Stimulated activated effector memory CD8-positive, alpha-beta T cell treated with anti-CD3 and anti-CD28 coated beads, Interleukin-12 subunit alpha, Interleukin-12 subunit beta, amount 100 ng/mL, for 72 hours (primary cell): ENCODE data around the gene BLID.

Experiments used
- ATAC-seq: fragments of 150-1000 bp; cut with Tn5 transposase; 2 replicates; pipeline ENCODE4 v1.10.0; 2021
- DNase-seq, 2 donors: peaks; one replicate each; pipeline ENCODE4 v3.0.0; 2021 to 2022; ENCODE audit warnings: low spot score in 2 of 2
- H3K27ac Mint-ChIP-seq: one replicate; pipeline ENCODE4 v1.8.0; 2022; ENCODE audit warnings: mild to moderate bottlenecking, mixed read lengths
- H3K36me3 Mint-ChIP-seq: one replicate; pipeline ENCODE4 v1.8.0; 2022; ENCODE audit warnings: mild to moderate bottlenecking, mixed read lengths
- H3K4me1 Mint-ChIP-seq: one replicate; pipeline ENCODE4 v1.8.0; 2022; ENCODE audit warnings: mixed read lengths
- H3K4me3 Mint-ChIP-seq: one replicate; pipeline ENCODE4 v1.8.0; 2022; ENCODE audit warnings: mild to moderate bottlenecking, mixed read lengths
- H3K9me3 Mint-ChIP-seq: one replicate; pipeline ENCODE4 v1.8.0; 2022; ENCODE audit warnings: mixed read lengths

Gene BLID

DNA sequence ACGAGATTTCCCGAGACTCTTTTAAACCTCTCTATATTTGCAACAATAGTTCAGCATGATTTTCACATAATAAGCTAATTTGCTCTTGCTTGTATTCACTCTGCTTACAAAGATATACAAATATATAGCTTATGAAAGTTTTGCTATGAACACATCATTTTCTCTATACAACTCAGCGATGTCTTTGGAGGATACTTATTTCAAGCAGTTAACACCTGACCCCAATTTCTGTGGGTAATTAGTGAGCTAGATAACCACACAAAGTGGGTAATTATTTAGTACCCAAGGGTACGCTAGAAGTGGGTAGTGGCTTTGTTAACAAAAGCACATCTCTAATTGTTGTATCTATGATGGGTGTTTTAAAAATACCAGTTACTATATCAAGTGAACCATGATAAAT, 12.3 kb downstream of the BLID start:
- Mint-ChIP-seq H3K9me3 (no peaks in the 10 kb centered on the region), H3K4me3 (no peak overlapping the region), H3K27ac (no peak overlapping the region), H3K4me1 (peaks cover 5% of the 10 kb centered on the region), H3K36me3 (no peaks in the 10 kb centered on the region)
- DNase-seq (no peak), ATAC-seq (no peak)

DNA sequence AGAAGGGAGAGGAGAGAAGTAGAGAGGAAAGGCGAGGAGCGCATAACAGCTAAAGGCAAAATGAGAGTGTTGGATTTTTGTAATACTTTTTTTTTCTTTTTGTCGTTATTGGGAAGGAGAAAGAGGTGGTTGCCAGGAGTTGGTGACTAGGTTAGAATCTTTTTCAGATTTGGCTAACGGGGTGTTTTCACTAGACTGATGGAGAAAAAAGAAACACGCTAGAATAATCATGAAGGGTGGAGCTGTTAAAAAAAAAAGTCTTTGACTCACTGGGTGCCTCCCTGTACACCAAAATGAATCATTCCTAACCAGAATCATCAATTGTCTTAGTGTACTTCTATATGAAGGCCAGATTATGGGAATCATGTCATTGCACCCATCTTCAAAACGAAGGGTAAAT, 12.7 kb downstream of the BLID start:
- ATAC-seq (no peak), DNase-seq (no peak)
- H3K36me3 Mint-ChIP-seq = no peaks in the 10 kb centered on the region
- no peaks in the 10 kb centered on the region for H3K9me3 Mint-ChIP-seq
- H3K4me3 Mint-ChIP-seq = no peak overlapping the region
- H3K27ac Mint-ChIP-seq = no peak overlapping the region
- peaks cover 5% of the 10 kb centered on the region for H3K4me1 Mint-ChIP-seq

DNA sequence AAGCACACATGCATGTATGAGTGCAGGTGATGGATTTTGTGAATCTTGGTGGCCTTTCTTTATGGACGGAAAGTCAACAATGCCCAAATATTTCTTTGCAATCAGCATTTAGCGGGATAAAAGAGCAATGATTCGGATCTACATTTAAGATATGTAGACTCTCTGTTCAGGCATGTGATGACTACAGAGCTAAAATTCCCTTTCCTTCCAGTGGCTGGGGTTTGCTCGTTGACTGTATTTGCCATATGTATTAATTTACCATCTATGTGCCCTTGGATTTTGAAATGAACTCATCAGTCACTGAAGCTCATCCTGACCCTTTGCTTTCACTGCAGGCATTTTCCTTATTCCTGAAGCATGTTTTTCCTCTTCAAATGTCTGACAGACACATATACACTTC, 13.6 kb downstream of the BLID start:
- peaks cover 5% of the 10 kb centered on the region for H3K4me1 Mint-ChIP-seq
- H3K27ac Mint-ChIP-seq = no peak overlapping the region
- DNase-seq (no peak), ATAC-seq (no peak)
- H3K4me3 Mint-ChIP-seq = no peak overlapping the region
- no peaks in the 10 kb centered on the region for H3K9me3 Mint-ChIP-seq
- no peaks in the 10 kb centered on the region for H3K36me3 Mint-ChIP-seq

DNA sequence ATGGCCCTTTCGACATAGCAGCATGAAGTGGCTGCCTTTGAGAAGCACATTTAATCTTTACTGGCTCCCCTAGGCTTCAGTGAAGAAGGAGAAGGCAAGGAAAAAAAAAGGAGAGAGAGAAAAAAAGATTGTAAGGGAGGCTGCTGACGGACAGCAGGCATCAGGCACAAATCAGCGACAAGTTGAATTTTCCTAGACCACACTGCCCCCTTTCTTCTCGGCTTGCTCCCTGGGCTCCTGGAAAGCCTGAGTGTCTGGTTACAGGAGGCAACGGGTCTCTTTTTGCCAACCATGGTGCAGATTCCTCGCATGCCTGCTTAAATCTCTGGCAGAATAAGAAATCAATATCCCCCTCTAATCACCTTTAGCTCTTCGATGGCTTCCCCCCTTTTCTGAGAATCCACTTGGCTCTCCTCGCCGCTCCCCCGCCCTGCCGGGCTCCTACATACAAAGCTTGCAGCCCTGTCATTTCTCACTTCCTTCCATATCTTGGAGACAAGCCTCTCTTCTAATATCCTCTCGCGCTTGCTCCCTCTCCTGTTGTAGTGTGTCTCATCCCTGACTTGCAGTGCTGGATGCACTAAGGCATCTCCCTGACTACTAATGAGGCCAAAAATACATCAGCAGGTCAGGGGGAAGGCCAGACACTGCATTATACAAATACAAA, 14.3 kb downstream of the BLID start:
- H3K36me3 Mint-ChIP-seq = no peaks in the 10 kb centered on the region
- no peak overlapping the region for H3K27ac Mint-ChIP-seq
- no peak overlapping the region for H3K4me3 Mint-ChIP-seq
- no peak for ATAC-seq
- no peak for DNase-seq
- peaks cover 5% of the 10 kb centered on the region for H3K4me1 Mint-ChIP-seq
- no peaks in the 10 kb centered on the region for H3K9me3 Mint-ChIP-seq

DNA sequence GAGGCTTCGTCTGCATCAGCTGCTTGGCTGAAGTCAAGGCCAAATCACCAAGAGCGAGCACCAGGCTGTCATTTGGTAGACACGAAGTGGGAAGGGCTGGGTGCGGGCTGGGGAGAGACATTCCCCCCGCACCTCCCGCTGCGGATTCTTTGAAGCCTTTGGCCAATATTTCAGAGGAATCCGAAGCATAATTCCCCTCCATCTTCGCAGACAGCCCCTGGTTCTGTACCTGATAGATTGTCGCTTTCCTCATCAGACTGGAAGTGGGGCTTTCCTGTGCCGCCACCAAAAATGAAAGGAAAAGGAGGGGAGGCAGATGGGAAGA, 15.3 kb downstream of the BLID start:
- ATAC-seq (no peak), DNase-seq (no peak)
- H3K27ac Mint-ChIP-seq = no peak overlapping the region
- H3K9me3 Mint-ChIP-seq = no peaks in the 10 kb centered on the region
- H3K4me3 Mint-ChIP-seq = no peak overlapping the region
- no peaks in the 10 kb centered on the region for H3K36me3 Mint-ChIP-seq
- H3K4me1 Mint-ChIP-seq = peaks cover 5% of the 10 kb centered on the region

DNA sequence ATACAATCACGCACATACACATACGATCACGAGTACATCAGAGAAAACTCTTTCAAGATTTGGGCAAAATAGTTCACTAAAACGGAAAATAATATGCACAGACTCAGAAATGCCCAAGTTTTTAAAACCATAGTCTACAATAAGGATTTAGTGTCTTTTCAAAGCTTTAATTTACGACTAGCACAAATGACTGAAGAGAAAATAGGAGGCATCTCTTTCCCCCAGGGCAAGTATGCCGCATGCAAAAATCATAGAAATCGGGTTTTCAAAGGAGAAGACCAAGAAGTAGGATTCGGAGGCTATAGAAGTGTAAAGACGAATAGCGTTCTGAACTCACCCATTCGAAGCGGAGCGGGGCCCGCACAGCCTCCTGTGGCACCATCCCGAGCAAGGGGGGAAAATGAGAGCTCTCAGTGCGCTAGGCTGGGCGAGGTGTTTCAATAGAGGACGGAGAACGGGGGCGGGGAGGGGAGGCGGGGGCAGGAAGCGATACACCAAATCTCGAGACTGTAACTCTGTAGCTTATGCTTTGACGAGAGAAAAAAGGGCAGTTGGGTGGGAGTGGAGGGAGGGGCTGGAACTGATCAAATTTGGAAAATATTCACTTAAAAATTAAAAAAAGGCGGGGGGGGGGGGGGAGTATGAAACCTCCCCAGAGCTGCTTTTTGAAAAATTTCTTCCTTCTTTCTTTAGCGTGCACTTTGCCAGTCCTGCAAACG, 15.8 kb downstream of the BLID start:
- Mint-ChIP-seq H3K27ac (no peak overlapping the region), H3K9me3 (no peaks in the 10 kb centered on the region), H3K4me1 (peaks cover 5% of the 10 kb centered on the region), H3K36me3 (no peaks in the 10 kb centered on the region), H3K4me3 (no peak overlapping the region)
- DNase-seq (no peak), ATAC-seq (no peak)

DNA sequence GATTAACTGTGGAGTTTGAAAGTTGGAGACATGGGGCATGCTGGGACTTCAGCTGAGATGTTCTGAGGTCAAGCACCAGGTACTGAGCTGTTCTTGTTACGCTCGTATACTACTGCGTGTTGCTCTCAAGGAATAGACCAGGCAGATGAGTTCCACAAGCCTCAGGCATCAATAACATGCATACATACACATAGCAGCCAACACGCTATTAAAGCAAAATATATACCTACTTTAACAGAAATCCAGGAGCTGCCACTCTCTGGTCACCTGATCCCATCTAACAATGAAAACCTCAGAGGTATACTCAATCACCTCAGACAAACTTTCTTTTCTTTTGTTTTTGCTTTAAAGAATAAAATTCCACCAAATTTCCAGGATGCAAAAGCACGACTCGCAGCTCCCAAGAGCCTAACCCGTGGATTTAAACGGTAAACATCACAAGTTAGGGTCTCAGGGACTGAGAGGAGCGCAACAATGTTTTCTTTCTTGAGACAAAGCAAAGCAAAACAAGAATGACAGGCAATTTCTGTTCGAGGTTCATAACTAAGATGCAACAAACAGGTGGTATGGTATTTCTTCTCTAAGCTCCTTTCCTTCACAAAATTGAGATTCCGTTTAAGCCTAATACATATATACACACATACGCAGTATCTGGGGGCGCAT, 16.5 kb downstream of the BLID start:
- H3K4me1 Mint-ChIP-seq = peaks cover 5% of the 10 kb centered on the region
- no peak overlapping the region for H3K4me3 Mint-ChIP-seq
- no peaks in the 10 kb centered on the region for H3K9me3 Mint-ChIP-seq
- H3K36me3 Mint-ChIP-seq = no peaks in the 10 kb centered on the region
- H3K27ac Mint-ChIP-seq = no peak overlapping the region
- DNase-seq (no peak), ATAC-seq (no peak)

DNA sequence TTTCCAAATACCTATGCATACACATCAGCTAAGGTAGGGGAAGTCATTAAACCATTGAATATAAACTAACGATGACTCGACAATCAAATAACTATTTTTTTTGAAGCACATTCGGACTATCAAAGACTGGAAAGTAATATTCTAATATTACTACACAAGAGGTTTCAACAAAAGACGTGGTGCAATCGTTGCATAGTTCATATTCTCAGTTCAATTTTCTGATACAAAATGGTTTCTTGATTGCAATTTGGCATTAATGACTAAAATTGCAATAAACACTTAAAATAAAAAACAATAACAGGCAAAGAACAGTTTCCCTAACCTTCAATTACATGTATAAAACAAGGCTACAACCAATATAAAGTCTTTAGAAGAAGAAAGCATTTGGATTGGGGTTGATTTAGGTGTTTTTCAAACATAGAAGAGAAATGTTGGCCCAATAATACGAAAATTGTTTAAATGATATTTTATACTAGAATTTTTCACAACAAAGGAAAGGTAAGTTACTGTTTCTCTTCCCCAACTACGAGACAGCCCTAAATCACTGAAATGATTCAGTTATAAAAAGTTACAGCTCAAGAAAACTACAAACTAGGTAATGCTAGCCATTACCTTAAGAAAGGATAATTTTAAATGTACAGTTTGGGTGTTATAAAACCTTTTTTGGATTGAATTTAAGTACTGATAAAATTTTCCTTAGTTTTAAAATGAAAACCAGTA, 17.6 kb downstream of the BLID start:
- Mint-ChIP-seq H3K27ac (no peak overlapping the region), H3K9me3 (no peaks in the 10 kb centered on the region), H3K4me1 (peaks cover 5% of the 10 kb centered on the region), H3K4me3 (no peak overlapping the region), H3K36me3 (no peaks in the 10 kb centered on the region)
- ATAC-seq (no peak), DNase-seq (no peak)

DNA sequence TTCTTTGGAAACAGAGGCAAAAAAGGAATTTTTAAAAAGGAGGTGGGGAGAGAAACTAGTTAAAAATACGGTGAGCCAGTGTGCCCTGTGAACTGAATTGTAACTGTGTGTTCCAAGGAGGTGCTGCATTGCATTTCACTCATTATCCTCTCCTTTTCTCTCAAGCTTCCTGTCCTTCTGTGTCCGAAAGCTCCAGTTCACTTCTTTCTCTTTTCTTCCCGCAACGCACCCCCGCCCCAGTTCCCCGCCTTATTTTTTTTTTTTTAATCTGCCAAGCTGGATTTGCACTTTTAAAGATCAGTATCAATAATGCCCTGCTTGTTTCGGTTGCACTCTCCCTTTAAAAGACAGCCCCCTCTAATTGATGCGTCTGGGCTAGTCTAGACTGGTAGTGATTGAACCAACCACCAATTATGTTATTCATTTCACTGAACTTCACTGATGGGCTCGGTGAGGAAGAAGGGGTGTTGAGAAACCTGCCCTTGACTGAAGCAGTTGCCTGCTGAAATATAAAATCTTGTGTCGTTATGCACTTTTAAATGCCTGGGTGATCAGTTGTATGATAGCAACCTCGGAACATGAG, 18.5 kb downstream of the BLID start:
- Mint-ChIP-seq H3K9me3 (no peaks in the 10 kb centered on the region), H3K4me3 (no peak overlapping the region), H3K36me3 (no peaks in the 10 kb centered on the region), H3K4me1 (peaks cover 5% of the 10 kb centered on the region), H3K27ac (no peak overlapping the region)
- ATAC-seq (no peak), DNase-seq (no peak)

DNA sequence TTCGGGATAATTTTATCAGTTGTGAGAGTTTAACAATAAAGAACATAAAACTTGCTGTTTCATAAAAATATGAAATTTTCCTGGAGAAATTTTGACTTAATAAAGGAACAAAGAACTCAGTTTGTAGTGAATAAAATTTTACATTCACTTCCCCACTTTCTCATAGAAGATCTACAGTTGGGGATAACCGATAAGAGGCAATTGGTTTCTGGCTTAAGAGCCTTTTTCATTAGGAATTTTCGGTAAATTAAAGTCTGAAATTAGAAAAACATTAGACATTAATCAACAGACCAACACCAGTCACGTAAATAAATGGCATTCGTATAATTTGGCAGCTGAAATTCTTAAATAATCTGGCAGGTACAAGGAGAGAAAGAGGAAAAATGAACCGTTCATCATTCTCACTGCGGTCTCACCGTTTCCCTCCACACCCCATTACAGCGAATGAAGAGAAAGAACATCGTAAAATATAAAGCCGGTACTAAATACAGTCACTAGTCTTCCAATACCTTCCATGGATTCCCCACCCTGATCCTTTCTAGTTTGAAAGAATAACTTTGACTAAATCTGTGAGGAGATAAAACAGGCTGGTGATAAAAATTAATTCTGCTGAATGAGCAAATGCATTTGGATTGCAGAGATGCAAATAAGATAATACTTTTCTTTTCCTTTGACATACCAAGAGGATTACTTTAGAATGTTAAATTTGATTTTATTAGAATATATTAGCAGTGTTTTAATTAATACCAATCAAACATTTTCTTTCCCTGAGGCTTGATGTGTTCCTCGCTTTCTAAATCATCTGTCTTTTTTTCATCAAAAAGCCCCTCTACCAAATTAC, 19.5 kb downstream of the BLID start:
- H3K9me3 Mint-ChIP-seq = peaks cover 3% of the 10 kb centered on the region
- no peak overlapping the region for H3K4me3 Mint-ChIP-seq
- no peaks in the 10 kb centered on the region for H3K36me3 Mint-ChIP-seq
- ATAC-seq (no peak), DNase-seq (no peak)
- H3K4me1 Mint-ChIP-seq = peaks cover 5% of the 10 kb centered on the region
- no peak overlapping the region for H3K27ac Mint-ChIP-seq

DNA sequence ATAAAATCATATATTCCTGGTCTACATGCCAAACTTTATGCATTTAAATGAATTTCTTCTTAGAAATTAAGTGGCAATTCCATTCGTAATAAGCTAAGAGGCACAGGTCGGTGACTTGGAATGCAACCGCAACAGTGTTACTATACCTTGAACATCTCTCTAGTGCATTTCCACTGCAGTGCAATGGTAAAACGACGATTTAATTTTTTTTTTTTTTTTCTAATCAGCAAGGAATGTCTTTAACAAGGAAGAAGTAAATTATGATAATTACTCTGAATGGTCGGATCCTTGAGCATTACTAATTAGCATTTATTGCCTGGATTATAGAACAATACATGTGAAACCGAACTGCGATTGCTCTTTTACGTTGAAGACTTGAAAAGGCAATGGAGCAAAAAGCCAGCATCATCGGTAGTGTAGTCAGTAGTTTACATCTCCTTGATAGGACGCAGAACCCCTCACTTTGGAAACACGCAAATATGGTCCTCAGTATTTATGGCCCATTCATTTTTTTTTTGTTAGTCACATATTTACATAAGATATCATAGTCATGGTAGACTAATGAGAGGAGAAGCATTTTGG, 20.2 kb downstream of the BLID start:
- ATAC-seq (no peak), DNase-seq (no peak)
- Mint-ChIP-seq H3K4me1 (peaks cover under 1% of the 10 kb centered on the region), H3K4me3 (no peak overlapping the region), H3K27ac (no peak overlapping the region), H3K9me3 (peaks cover 3% of the 10 kb centered on the region), H3K36me3 (no peaks in the 10 kb centered on the region)

DNA sequence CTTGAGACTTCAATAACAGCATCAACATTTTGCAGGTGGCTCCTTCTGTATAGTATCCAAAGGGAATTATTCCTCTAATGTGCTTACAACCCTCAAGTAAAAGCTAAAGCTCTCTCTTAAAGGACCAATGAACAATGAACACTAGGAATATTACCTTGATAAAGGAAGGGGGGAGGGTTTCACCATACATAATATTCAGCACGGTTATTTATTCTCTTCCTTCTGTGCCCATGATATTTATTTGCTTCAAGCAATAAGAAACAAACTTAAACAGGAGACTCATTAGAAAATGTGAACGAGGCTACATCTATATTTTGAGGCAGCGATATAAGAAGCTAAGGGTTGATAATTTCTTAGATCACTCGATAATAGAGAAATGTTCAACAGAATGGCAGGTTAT, 21.2 kb downstream of the BLID start:
- ATAC-seq (no peak), DNase-seq (no peak)
- Mint-ChIP-seq H3K9me3 (peaks cover 3% of the 10 kb centered on the region), H3K4me3 (no peak overlapping the region), H3K4me1 (no peaks in the 10 kb centered on the region), H3K27ac (no peak overlapping the region), H3K36me3 (no peaks in the 10 kb centered on the region)

DNA sequence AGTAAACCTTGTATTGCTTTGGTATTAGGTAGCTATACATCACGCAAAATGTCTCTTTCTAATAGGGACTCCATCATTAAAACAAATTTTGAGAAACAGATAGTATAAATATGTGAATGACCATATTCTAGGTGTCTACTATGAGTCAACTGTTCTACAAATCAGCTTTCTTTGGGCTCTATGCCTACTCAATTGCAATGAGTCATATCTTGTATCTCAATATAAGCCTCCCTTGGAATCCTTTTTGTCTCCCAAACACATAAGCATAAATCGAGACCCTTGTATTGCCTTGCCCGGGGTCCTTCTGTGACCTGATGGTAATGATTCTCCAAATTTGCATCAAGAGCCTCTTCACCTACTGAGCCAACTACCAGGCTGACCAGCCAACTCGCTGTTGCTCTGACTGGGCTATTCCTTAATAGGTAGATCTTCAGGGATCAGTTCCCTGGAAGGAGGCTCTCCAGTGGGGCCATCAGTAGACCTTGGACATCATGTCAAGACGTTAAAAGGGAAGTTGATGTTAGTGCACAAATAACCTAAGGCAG, 22.2 kb downstream of the BLID start:
- no peaks in the 10 kb centered on the region for H3K4me1 Mint-ChIP-seq

DNA sequence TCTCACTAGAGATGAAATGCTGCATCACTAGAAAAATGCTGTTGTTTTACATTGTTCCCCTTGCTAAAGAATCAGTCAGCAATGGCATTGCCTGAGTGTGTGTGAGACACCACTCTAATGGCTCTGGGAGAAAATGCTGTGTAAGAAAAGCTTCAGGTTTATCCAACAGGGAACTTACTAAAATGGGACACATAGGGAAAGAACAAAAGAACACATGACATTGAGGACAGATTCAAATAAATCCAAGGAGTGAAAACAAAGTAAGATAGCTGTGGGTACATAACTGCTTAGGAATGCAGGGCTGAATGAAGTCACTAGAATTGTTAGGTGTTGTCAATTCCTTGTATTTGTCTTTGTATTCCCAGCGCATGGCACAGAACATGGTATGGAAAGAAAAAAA, 24.2 kb downstream of the BLID start:
- no peak for DNase-seq
- no peaks in the 10 kb centered on the region for H3K4me1 Mint-ChIP-seq
- no peaks in the 10 kb centered on the region for H3K36me3 Mint-ChIP-seq
- H3K9me3 Mint-ChIP-seq = peaks cover 3% of the 10 kb centered on the region
- no peak for ATAC-seq
- H3K27ac Mint-ChIP-seq = no peak overlapping the region
- no peak overlapping the region for H3K4me3 Mint-ChIP-seq

More for the DNA sequence above, 22.2 kb downstream of the BLID start:
- H3K9me3 Mint-ChIP-seq = peaks cover 3% of the 10 kb centered on the region
- ATAC-seq (no peak), DNase-seq (no peak)
- H3K36me3 Mint-ChIP-seq = no peaks in the 10 kb centered on the region
- no peak overlapping the region for H3K27ac Mint-ChIP-seq
- no peak overlapping the region for H3K4me3 Mint-ChIP-seq
